NCI-H2196 treated with DMSO at 0.1 percent for 48 hours (cell line): ENCODE measurements around the gene GLP1R.
"Not testable (repeated sequence)": the region's sequence is repeated elsewhere in the genome, so short reads cannot be mapped to it uniquely, and the experiment has no call there.

Experiments used
- DNase-seq: peaks from one replicate; lab custom pipeline; 2025; ENCODE audit not compliant: unreplicated experiment; lab: John Stamatoyannopoulos, UW

Gene GLP1R

DNA sequence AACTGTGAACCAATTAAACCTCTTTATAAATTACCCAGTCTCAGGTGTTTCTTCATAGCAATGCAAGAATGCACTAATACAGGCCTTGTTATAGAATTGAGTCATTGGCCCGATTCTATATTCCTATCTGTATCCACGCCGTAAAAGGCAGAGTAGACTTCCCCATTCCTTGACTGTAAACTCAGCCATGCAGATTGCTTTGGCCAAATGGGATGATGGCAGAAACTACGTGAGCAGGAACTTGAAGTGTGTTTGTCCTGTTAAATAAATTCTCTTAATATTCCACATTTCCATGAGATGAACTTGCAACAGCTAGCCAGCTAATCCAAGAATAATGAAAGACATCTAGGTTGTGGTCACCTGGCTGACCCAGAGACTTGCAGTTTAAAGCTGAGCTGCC, 70.3 kb downstream of the GLP1R start:
- no peak for DNase-seq

DNA sequence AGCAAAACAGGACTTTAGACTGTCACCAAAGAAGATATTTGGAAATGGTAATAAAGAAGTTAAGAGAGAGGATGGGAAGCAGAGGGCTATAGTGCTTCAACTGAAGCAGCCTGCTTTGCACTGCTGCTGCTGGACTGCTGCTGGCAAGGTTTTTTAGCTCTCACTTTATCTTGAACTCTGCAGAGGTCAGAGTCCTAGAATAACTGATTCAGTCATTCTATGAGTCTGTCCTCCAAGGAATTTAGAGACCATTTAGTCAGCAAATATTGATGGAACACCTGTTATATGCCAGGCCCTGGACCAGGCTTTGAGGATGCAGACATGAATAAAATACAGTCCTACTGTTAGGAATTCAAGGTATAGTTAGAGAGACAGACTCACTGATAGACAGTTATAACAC, 75.5 kb downstream of the GLP1R start:
- DNase-seq, result no peak

DNA sequence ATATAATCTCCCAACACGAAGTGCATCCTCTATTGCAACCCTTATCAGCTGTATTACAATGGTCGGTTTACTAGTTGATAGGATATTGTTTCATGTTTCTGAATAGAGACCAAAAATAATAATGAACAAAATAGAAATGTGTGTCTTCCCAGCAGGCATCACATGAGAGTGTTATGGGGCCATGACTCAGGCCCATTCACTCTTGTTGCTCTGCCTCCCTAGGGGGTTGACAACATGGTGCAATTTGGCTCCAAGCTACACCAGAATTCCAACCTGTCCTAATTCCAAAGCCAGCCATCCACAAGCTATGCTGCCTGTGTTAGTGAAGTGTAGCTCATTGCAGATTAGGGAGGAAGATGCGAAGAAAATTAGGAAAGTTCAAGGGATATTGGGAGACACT, 79.5 kb downstream of the GLP1R start:
- DNase-seq, result peak; percentile 25

DNA sequence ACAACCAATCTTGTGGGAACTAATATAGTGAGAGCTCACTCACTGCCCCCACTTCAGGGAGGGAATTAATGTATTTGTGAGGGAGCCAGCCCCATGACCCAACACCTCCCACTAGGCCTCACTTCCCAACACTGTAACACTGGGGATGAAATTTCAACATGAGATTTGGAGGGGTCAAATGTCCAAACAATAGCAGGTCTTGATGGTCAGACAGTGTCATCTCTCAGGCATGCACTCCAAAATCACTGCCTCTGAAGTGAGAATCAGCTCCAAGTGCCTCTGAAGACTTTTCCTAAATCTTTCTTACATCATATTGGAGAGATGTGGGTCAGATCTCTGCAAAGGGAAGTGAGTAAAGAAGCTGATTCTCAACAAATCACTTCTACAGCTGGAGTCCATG, 80.3 kb downstream of the GLP1R start:
- DNase-seq, result no peak

DNA sequence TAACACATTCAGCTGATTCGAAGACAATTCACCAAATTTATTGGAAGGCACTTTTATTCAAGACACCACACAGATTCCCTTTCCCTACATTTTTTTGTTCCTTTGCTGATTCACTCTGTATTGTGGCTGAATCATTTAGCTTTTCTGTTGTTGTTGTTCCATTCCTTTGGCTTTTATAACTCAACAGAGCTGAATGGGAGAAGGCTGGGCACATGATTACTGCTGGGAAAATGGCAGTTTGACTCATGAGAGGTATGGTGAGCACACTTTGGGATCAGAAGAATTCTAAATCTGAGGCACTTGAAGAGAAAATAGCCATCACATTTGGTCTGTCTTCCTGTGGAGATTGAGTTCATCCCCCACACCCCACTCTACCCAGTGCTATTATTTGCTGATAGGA, 82.1 kb downstream of the GLP1R start:
- no peak for DNase-seq

DNA sequence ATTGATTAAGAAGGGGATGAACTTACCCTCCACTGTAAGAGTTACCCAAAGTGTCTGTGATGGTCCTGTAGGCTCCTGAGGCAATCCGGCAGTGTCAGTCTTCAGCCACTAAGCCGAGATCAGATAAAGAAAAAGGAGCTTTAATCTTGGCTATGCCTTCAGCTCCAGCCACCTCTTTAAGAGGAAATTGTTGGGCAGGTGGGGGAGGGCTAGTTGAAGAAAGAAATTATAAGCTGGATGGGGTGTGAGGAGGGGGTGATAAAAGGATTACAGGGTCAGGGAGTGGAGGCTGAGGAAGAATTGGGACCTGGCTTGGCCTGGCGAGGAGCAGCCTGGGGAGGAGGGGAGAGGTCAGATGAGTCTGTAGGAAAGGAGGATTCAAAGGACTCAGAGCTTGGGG, 86.2 kb downstream of the GLP1R start:
- not testable (repeated sequence) for DNase-seq

DNA sequence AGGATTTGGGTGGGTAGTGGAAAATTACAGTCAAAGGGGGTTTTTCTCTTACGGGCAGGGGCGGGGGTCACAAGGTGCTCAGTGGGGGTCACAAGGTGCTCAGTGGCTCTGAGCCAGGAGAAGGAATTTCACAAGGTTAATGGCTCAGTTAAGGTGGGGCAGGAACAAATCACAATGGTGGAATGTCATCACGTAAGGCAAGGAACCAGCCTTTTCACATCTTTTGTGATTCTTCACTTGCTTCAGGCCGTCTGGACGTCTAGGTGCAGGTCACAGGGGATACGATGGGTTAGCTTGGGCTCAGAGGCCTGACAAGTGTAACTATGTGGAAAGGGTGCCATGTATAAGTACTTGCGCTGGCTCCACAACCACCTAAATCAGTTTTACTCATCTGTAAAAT, 87.6 kb downstream of the GLP1R start:
- not testable (repeated sequence) for DNase-seq

DNA sequence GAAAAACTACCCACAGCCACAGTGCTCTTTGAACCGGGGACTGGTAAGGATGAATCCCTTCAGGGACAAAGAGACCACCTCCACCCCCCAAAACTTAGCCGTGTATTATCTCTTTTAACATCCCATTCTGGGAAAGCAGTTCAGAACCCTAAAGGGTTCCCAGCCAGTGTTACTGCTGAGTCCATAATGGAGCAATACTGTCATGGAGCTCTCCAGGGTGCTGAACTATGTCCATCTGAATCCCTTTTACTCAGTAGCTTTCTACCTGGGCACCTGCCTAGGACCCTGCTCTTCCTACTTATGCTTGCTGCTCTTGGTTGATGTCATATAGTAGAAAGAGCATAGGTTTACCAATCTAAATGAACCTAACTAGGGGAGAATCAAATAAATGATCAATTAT, 88.7 kb downstream of the GLP1R start:
- DNase-seq, result no peak
